Thymus (tissue), 11 donors: ENCODE results near the gene P2RY2. TPM values are rescaled to one million over a fixed set of nuclear protein-coding genes. Genes with fewer than 3 reads are reported as not detected.
A peak's percentile ranks its signal among the peaks of the same experiment; 100 is the strongest.

ENCODE experiments used
- DNase-seq, 9 donors: peaks; one replicate each; pipeline ENCODE4 v3.0.0-alpha.2; 2013; ENCODE audit warnings: low spot score in 9 of 9, low read depth in 6 of 9, missing footprints in 1 of 9
- H3K27ac ChIP-seq, 2 donors: one replicate each; pipeline ENCODE4 v1.5.1; 2013; ENCODE audit warnings: control low read depth in 1 of 2, low read depth in 1 of 2, low read length in 1 of 2, mild to moderate bottlenecking in 1 of 2, moderate library complexity in 1 of 2
- H3K27me3 ChIP-seq, 2 donors: one replicate each; pipeline ENCODE4 v1.5.1; 2013; ENCODE audit warnings: low read length in 1 of 2; ENCODE audit not compliant: control insufficient read depth in 2 of 2, insufficient read depth in 1 of 2
- H3K36me3 ChIP-seq, 2 donors: one replicate each; pipeline ENCODE4 v1.5.1; 2013; ENCODE audit warnings: low read length in 1 of 2, mild to moderate bottlenecking in 1 of 2, moderate library complexity in 1 of 2; ENCODE audit not compliant: control insufficient read depth in 2 of 2, insufficient read depth in 2 of 2
- H3K4me1 ChIP-seq, 2 donors: one replicate each; pipeline ENCODE4 v1.5.1; 2013; ENCODE audit warnings: low read length in 2 of 2; ENCODE audit not compliant: control insufficient read depth in 2 of 2, insufficient read depth in 2 of 2
- H3K4me3 ChIP-seq, 2 donors: one replicate each; pipeline ENCODE4 v1.5.1; 2013; ENCODE audit warnings: low read length in 2 of 2, control low read depth in 1 of 2, mild to moderate bottlenecking in 1 of 2
- H3K9me3 ChIP-seq, 2 donors: one replicate each; pipeline ENCODE4 v1.5.1; 2013; ENCODE audit warnings: low read length in 1 of 2, mild to moderate bottlenecking in 1 of 2; ENCODE audit not compliant: control insufficient read depth in 2 of 2, insufficient read depth in 1 of 2
- WGBS: extraction: QIAGEN DNeasy Blood & Tissue Kit; methylation state at CpG from one replicate; pipeline ENCODE4 v1.1.7; 2013; 5-methylcytosine and 5-hydroxymethylcytosine counted together
- polyA plus RNA-seq: library from polyadenylated mRNA; stranded (reverse); fragments of 200-250 nt; gene quantifications from one replicate; pipeline ENCODE4 v1.2.3, GENCODE V29; 2013
- total RNA-seq: library from RNA; stranded (reverse); fragments of 120-200 nt; gene quantifications from one replicate; pipeline ENCODE4 v1.2.4, GENCODE V29; 2013
- donor health status: healthy.

Gene P2RY2
- total and polyA plus RNA-seq, 2 donors = 0.52 to 0.75 TPM

DNA sequence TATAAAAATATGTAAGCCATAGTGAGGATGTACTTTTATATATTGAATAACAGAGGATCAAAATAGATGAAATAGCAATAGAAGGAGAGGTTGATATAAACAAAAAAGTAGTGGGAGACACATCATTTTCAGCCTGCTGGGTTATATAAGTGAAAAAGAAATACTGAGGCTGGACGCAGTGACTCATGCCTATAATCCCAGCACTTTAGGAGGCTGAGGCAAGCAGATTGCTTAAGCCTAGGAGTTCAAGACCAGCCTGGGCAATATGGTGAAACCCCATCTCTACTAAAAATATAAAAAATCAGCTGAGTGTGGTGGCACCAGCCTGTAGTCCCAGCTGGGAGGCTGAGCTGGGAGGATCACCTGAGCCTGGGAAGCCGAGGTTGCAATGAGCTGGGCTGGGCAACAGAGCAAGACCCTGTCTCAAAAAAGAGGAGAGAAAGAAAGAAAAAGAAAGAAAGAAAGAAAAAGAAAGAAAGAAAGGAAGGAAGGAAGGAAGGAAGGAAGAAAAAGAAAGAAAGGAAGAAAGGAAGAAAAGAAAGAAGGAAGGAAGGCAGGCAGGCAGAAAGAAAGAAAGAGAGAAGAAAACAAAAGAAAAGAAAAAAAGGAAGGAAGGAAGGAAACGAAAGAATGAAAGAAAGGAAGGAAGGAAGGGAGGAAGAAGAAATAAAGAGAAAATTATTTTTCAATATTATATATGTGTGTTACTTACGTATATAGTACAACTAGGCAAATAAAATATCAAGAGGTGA, 7.0 kb upstream of the P2RY2 start:
- H3K4me1 ChIP-seq = peaks cover 0 to 7% of the 10 kb centered on the region in 2 donors
- no peak for DNase-seq
- no peaks in the 10 kb centered on the region for H3K9me3 ChIP-seq
- H3K36me3 ChIP-seq = no peaks in the 10 kb centered on the region
- WGBS = 95% methylated on average over 4 of the region's 4 CpGs
- no peak overlapping the region for H3K27ac ChIP-seq
- H3K4me3 ChIP-seq = no peak overlapping the region
- no peaks in the 10 kb centered on the region for H3K27me3 ChIP-seq

DNA sequence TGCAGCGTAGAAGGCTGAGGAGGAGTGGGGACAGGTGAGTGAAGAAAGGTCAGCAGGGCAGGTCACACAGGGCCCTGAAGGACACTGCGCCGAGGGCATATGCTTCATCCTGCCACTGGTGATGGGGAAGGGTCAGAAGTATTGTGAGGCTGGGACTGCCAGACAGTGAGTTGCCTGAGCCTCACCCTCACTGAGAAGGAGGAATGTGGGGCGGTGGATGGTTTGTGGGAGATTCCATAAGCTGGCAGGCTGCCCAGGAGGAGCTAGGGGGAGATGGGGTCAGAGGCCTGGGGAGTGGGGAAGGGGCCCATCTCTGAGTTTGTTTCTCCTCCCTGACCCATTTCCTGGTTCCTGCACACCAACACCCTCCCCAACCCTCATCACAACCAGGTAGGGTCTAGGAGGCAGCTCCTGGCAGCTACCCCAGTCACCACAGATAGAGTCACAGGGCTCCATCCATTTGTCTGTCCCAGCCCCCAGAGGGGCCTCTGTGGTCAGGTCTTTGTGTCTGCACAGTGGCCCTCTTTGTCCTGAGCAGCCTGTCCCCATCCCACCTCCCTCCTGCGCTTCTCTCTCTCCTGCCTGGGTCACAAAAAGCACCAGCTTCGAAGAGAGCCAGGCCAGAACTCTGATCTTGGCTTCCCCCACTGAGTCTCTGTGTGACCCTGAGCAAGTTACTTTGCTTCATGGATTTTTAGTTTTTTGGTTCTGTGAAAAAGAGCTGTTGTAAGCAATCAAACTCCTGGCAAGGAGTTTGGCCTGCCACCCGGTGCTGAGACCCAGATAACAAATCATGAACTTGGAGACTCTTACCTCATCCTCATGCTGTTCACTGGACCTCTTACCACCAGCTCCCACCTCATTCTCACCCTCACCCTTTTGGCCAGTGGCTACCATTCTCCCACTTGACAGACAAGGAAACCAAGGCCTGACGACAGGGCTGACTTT, 4.6 kb upstream of the P2RY2 start:
- H3K4me3 ChIP-seq = no peak overlapping the region
- H3K27ac ChIP-seq = no peak overlapping the region
- no peaks in the 10 kb centered on the region for H3K36me3 ChIP-seq
- 95% methylated on average over 8 of the region's 8 CpGs for WGBS
- peaks cover 8 to 16% of the 10 kb centered on the region in 2 donors for H3K27me3 ChIP-seq
- peaks cover 0 to 13% of the 10 kb centered on the region in 2 donors for H3K4me1 ChIP-seq
- H3K9me3 ChIP-seq = no peaks in the 10 kb centered on the region
- DNase-seq = no peak

DNA sequence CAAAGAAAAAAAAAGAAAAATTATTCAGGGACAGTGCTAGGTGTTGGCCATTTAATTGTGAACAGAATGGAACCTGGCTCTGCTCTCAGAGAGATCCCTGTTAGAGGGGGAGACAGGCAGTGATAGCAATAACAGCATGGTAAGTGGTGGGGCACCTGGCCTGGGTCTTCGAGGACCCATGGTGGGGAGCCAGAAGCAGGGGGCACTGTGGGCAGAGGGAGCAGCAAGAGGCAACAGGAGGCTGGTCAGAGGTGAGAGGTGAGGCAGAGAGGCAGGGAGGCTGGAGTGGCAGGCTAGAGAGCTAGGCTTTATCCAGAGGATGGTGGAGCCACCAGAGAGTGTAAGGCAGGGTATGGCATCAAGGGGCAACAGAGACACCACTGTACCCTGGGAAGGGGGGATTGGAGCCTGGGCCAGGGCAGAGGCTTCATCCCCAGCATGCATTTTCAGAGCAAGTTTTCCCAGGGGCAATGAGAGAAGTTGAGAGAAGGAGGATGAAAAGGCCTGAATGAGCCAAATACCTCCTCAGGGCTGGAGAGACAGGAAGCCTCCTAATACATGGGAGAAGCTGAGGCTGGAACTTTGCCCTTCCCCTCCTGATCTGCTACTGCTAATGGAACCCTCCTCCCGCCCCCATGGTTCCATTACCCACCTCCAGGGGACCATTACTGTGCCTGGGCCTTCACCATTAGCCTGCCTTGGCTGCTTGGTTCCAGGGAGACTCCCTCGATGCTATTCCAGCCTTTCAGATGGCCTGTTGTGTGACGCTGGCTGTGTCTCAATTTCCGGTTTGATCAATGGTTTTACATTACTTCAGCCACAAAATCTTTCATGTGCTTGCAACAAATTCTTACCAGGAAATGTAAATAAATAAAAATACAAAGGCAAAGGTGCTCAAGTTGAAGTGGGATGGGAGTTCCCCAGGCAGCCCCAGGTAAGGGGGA, 2.6 kb upstream of the P2RY2 start:
- peaks cover 12 to 36% of the 10 kb centered on the region in 2 donors for H3K27me3 ChIP-seq
- H3K27ac ChIP-seq = peak overlapping the region in 1 of 2 donors; percentile 18
- DNase-seq = no peak
- no peaks in the 10 kb centered on the region for H3K9me3 ChIP-seq
- 95% methylated on average over 5 of the region's 5 CpGs for WGBS
- H3K4me3 ChIP-seq = no peak overlapping the region
- H3K36me3 ChIP-seq = no peaks in the 10 kb centered on the region
- H3K4me1 ChIP-seq = peaks cover 0 to 18% of the 10 kb centered on the region in 2 donors

DNA sequence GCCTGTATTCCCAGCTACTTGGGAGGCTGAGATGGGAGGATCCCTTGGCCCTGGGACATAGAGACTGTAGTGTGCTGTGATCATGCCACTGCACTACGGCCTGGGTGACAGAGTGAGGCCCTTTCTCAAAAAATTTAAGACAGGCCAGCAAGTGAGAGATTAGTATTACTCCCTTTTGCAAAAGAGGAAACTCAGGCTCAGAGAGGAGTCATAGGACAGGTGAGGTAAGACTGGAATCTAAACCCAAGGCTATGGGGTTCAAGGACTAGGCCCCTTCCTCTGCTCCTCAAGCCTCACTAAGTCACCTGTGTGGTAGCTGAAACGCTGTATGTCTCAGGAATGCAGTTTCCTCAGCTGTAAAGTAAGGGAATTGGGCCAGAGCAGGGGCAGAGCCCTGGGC, 1.6 kb upstream of the P2RY2 start:
- Histone ChIP-seq H3K4me1 (peaks cover 0 to 18% of the 10 kb centered on the region in 2 donors), H3K4me3 (no peak overlapping the region), H3K36me3 (no peaks in the 10 kb centered on the region), H3K27ac (no peak overlapping the region), H3K27me3 (peaks cover 12 to 36% of the 10 kb centered on the region in 2 donors), H3K9me3 (no peaks in the 10 kb centered on the region)
- WGBS = 97% methylated on average over 2 of the region's 2 CpGs
- DNase-seq = no peak

DNA sequence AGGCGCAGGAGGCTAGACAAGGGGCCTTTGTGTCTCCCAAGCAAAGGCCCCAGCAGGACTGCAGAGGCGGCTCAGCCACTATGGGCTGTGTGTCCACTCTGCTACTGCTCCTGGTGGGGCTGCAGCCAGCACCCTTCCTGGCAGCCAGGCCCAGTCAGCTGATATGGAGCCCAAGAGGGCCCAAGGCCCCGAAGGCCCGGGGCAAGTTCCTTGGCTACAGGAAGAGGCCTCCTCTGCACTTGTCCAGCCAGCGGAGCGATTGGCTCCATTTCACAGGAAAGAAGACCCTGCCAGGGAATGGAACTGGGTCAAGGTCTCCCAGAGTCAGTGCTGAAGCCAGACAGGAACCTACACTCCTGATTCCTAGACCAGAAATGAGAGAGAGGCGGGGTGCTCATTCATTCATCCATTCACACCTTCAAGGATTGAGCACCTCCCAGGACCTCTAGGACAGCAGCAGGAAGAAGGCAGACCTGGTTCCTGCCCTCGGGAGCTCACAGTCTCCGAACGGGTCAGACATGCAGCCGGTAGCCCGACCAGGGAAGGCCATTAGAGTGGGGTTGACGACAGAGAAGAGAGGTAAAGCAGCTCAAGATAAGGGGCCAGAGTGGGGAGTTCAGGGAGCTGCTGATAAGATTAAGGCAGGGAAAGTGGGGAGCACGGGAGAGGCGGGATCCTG, 811 bp upstream of the P2RY2 start:
- H3K27me3 ChIP-seq = peaks cover 12 to 36% of the 10 kb centered on the region in 2 donors
- DNase-seq = no peak

DNA sequence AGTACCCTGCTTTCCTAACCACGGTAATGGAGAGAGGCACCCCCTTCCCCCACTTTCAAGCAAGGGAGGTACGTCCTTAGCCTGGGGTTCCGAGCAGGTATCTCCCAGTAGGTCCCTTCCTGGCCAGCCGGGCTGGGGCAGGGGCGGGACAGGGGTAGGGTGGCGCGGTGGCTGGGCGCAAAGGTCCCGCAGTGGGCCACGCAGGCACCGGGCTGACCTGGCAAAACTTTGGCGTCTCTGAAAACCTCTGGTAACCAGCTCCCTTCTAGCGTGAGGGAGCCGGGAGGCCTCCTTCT, 323 bp upstream of the P2RY2 start:
- Histone ChIP-seq H3K9me3 (no peaks in the 10 kb centered on the region), H3K36me3 (no peaks in the 10 kb centered on the region), H3K4me1 (peaks cover 0 to 18% of the 10 kb centered on the region in 2 donors), H3K27me3 (peaks cover 12 to 36% of the 10 kb centered on the region in 2 donors), H3K27ac (no peak overlapping the region), H3K4me3 (no peak overlapping the region)
- WGBS = 68% methylated on average over 14 of the region's 14 CpGs
- no peak for DNase-seq

More for the DNA sequence above, 811 bp upstream of the P2RY2 start:
- H3K9me3 ChIP-seq = no peaks in the 10 kb centered on the region
- no peaks in the 10 kb centered on the region for H3K36me3 ChIP-seq
- peaks cover 0 to 18% of the 10 kb centered on the region in 2 donors for H3K4me1 ChIP-seq
- no peak overlapping the region for H3K27ac ChIP-seq
- H3K4me3 ChIP-seq = no peak overlapping the region
- 98% methylated on average over 15 of the region's 15 CpGs for WGBS

DNA sequence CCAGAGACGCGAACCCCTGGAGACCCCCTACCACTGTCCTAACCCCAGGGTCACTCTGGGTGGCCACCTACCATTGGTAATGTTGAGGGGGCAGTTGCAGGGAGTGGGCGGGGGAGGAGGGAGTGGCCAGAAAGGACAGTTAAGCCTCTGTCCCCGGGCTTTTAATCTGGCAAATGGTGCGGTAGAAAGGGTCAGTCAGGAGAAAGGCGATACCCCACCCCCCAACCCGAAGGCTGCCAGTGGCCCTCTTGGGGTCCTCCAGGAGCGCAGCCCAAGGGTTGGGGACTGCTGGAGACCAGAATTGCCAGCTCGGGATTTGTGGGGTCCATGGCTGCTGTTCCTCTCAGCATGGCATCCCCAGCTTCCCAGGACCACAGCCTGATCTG, 742 bp downstream of the P2RY2 start:
- WGBS = 66% methylated on average over 9 of the region's 9 CpGs

More for the DNA sequence above, 742 bp downstream of the P2RY2 start:
- Histone ChIP-seq H3K4me3 (peak overlapping the region in 1 of 2 donors; percentile 36), H3K9me3 (no peaks in the 10 kb centered on the region), H3K4me1 (peaks cover 0 to 14% of the 10 kb centered on the region in 2 donors), H3K27ac (no peak overlapping the region), H3K27me3 (peaks cover 12 to 36% of the 10 kb centered on the region in 2 donors), H3K36me3 (no peaks in the 10 kb centered on the region)
- no peak for DNase-seq
